Measurements from ENCODE around the gene ASL.
"Not testable (repeated sequence)": the region's sequence is repeated elsewhere in the genome, so short reads cannot be mapped to it uniquely, and the experiment has no call there.

ASL gene

GRCh38 chr7:66075590-66076461, at the start of gene ASL:
Gene ASL, plus strand, starts transcription at chr7:66075819. Its CDS starts 263 bp downstream, at chr7:66076082.
- peak; percentile 78 for DNase-seq (ENCODE audit: low read depth)

- DNase-seq (ENCODE audit: low read depth) = not testable (repeated sequence)
These were observed 47.3 kb upstream of the ASL start for GRCh38 chr7:66028342-66028741.

GRCh38 chr7:66033471-66034385, 41.9 kb upstream of the ASL start:
- no peak for DNase-seq (ENCODE audit: low read depth)

GRCh38 chr7:66034436-66035010, 41.1 kb upstream of the ASL start:
- not testable (repeated sequence) for DNase-seq (ENCODE audit: low read depth)

GRCh38 chr7:66036382-66036781, 39.2 kb upstream of the ASL start:
- DNase-seq (ENCODE audit: low read depth) = no peak

- no peak for DNase-seq (ENCODE audit: low read depth)
These were observed 38.8 kb upstream of the ASL start for GRCh38 chr7:66036788-66037187.

GRCh38 chr7:66039094-66039670, 36.4 kb upstream of the ASL start:
- DNase-seq (ENCODE audit: low read depth) = no peak

- DNase-seq (ENCODE audit: low read depth) = peak; percentile 6
These were observed 31.7 kb upstream of the ASL start for GRCh38 chr7:66043681-66044497.

- not testable (repeated sequence) for DNase-seq (ENCODE audit: low read depth)
These were observed 31.1 kb upstream of the ASL start for GRCh38 chr7:66044498-66044854.

- no peak for DNase-seq (ENCODE audit: low read depth)
These were observed 28.2 kb upstream of the ASL start for GRCh38 chr7:66047426-66047825.

GRCh38 chr7:66049886-66050285, 25.7 kb upstream of the ASL start:
- not testable (repeated sequence) for DNase-seq (ENCODE audit: low read depth)

- no peak for DNase-seq (ENCODE audit: low read depth)
These were observed 25.2 kb upstream of the ASL start for GRCh38 chr7:66050337-66050957.

- DNase-seq (ENCODE audit: low read depth) = no peak
These were observed 24.6 kb upstream of the ASL start for GRCh38 chr7:66050990-66051448.

GRCh38 chr7:66052447-66052846, 23.2 kb upstream of the ASL start:
- no peak for DNase-seq (ENCODE audit: low read depth)

- no peak for DNase-seq (ENCODE audit: low read depth)
These were observed 21.6 kb upstream of the ASL start for GRCh38 chr7:66054063-66054462.

- DNase-seq (ENCODE audit: low read depth) = no peak
These were observed 20.2 kb upstream of the ASL start for GRCh38 chr7:66055321-66055956.

- DNase-seq (ENCODE audit: low read depth) = no peak
These were observed 14.8 kb upstream of the ASL start for GRCh38 chr7:66060796-66061195.

- DNase-seq (ENCODE audit: low read depth) = no peak
These were observed 5.9 kb upstream of the ASL start for GRCh38 chr7:66069732-66070131.

GRCh38 chr7:66070222-66070621, 5.4 kb upstream of the ASL start:
- no peak for DNase-seq (ENCODE audit: low read depth)

GRCh38 chr7:66072208-66072607, 3.4 kb upstream of the ASL start:
- DNase-seq (ENCODE audit: low read depth) = not testable (repeated sequence)

All from activated T-cell treated with anti-CD3 and anti-CD28 coated beads for 1 hour (primary cell).